ENCODE measurements around the gene LIN54. TPM values are rescaled to one million over a fixed set of nuclear protein-coding genes. Genes with fewer than 3 reads are reported as not detected.
"Not testable (repeated sequence)": the region's sequence is repeated elsewhere in the genome, so short reads cannot be mapped to it uniquely, and the experiment has no call there.

The LIN54 gene
- total RNA-seq: 10 to 100 TPM in 1 of 2 donors, 1 to 10 TPM in 1; 9.7 to 13.9 TPM

- peak within 1 kb of the TSS; percentile 62 to 77 for H3K4me3 ChIP-seq
- under 1% methylated on average over 45 of the region's 54 CpGs for WGBS
- H3K9me3 ChIP-seq: no peaks in the 10 kb centered on the region
- no peaks in the 10 kb centered on the region for H3K4me1 ChIP-seq (replicated peaks)
- H3K36me3 ChIP-seq: no peaks in the 10 kb centered on the region
- intact Hi-C loops (cut with DNase I): loop anchor here (5.0 kb wide), 3 partner anchors 108 to 447 kb away; partner anchors contain the start of genes HELQ, MRPS18C and THAP9
- H3K27me3 ChIP-seq (replicated peaks; ENCODE audit: insufficient read depth): no peaks in the 10 kb centered on the region
- peak; percentile 69 for DNase-seq (ENCODE audit: low spot score)
- TF ChIP-seq POLR2AphosphoS5 (IDR thresholded peaks at IDR 0.05) (no peak), POLR2A (IDR thresholded peaks at IDR 0.05) (peak; percentile 21)
- TF ChIP-seq, protein P1, sequence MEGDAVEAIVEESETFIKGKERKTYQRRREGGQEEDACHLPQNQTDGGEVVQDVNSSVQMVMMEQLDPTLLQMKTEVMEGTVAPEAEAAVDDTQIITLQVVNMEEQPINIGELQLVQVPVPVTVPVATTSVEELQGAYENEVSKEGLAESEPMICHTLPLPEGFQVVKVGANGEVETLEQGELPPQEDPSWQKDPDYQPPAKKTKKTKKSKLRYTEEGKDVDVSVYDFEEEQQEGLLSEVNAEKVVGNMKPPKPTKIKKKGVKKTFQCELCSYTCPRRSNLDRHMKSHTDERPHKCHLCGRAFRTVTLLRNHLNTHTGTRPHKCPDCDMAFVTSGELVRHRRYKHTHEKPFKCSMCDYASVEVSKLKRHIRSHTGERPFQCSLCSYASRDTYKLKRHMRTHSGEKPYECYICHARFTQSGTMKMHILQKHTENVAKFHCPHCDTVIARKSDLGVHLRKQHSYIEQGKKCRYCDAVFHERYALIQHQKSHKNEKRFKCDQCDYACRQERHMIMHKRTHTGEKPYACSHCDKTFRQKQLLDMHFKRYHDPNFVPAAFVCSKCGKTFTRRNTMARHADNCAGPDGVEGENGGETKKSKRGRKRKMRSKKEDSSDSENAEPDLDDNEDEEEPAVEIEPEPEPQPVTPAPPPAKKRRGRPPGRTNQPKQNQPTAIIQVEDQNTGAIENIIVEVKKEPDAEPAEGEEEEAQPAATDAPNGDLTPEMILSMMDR (IDR thresholded peaks at IDR 0.05): no peak
- peak within 1 kb of the TSS; percentile 83 to 86 for H3K27ac ChIP-seq
These were observed at the start of gene LIN54 for GRCh38 chr4:83010522-83011318. Gene LIN54 (minus strand): TSS chr4:83010823. CDS start chr4:82984844, 25,979 bp downstream.

GRCh38 chr4:83054928-83055327 lies 44.3 kb upstream of the LIN54 start:
- no peak overlapping the region for H3K4me3 ChIP-seq
- H3K27ac ChIP-seq: no peak overlapping the region
- TF ChIP-seq, protein P1 (IDR thresholded peaks at IDR 0.05): peak in 2 of 4 experiments; percentile 24 to 38
- TF ChIP-seq POLR2A (IDR thresholded peaks at IDR 0.05) (no peak), POLR2AphosphoS5 (IDR thresholded peaks at IDR 0.05) (no peak)
- H3K4me1 ChIP-seq (replicated peaks): no peaks in the 10 kb centered on the region
- H3K9me3 ChIP-seq: no peaks in the 10 kb centered on the region
- no peak for DNase-seq (ENCODE audit: low spot score)
- H3K36me3 ChIP-seq: peaks cover 0 to 4% of the 10 kb centered on the region in 2 donors
- H3K27me3 ChIP-seq (replicated peaks; ENCODE audit: insufficient read depth): no peaks in the 10 kb centered on the region
- intact Hi-C loops (cut with DNase I): no loop called here

DNA sequence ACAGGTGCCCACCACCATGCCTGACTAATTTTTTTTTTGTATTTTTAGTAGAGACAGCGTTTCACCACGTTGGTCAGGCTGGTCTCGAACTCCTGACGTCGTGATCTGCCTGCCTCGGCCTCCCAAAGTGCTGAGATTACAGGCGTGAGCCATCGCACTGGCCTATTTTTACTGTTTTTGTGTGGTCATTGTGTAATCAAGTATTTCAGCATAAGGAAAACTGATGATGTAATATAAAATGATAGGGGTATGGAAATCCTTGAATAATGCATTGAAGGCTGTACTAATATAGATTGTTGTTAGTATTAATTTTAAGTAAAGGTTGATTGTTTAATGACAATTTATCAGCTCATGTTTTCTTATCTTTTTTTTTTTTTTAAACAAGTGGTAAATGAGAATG lies 38.2 kb upstream of the LIN54 start:
- DNase-seq (ENCODE audit: low spot score); H3K27me3 ChIP-seq (replicated peaks; ENCODE audit: insufficient read depth); H3K9me3 ChIP-seq; intact Hi-C loops (cut with DNase I); H3K27ac ChIP-seq; H3K4me3 ChIP-seq; H3K4me1 ChIP-seq (replicated peaks); H3K36me3 ChIP-seq: not testable (repeated sequence)
- WGBS: 87% methylated on average over 8 of the region's 8 CpGs

GRCh38 chr4:83046693-83047473 lies 36.3 kb upstream of the LIN54 start:
- intact Hi-C loops (cut with DNase I): no loop called here
- H3K36me3 ChIP-seq: no peaks in the 10 kb centered on the region
- 83% methylated on average over 8 of the region's 8 CpGs for WGBS
- H3K27me3 ChIP-seq (replicated peaks; ENCODE audit: insufficient read depth): no peaks in the 10 kb centered on the region
- no peaks in the 10 kb centered on the region for H3K9me3 ChIP-seq
- H3K4me1 ChIP-seq (replicated peaks): no peaks in the 10 kb centered on the region
- H3K27ac ChIP-seq: no peak overlapping the region
- no peak overlapping the region for H3K4me3 ChIP-seq
- no peak for DNase-seq (ENCODE audit: low spot score)
- TF ChIP-seq POLR2A (IDR thresholded peaks at IDR 0.05) (no peak), POLR2AphosphoS5 (IDR thresholded peaks at IDR 0.05) (no peak)
- TF ChIP-seq, protein P1 (IDR thresholded peaks at IDR 0.05): no peak

DNA sequence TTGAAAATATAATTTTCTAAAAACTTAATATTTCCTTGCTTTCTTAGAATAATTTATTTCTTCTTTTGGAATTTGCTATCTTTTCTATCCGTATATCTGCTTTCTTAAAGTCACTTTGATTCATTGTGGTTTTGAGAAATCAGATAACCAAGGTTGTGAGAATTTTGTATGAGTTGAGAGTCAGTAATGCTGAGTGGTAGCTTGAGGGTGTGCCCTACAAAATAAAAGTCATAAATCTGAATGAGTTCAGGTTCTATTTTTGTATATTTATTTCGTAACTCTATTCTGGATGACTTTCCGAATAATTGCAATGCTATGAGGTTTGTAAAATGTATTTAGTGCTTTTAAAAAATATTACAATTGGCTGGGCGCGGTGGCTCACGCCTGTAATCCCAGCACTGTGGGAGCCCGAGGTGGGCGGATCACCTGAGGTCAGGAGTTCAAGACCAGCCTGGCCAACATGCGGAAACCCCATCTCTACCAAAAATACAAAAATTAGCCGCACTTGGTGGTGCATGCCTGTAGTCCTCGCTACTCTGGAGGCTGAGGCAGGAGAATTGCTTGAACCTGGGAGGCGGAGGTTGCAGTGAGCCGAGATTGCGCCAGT lies 33.3 kb upstream of the LIN54 start:
- no peak for TF ChIP-seq POLR2AphosphoS5 (IDR thresholded peaks at IDR 0.05)
- no peak for TF ChIP-seq POLR2A (IDR thresholded peaks at IDR 0.05)
- TF ChIP-seq, protein P1 (IDR thresholded peaks at IDR 0.05): no peak
- intact Hi-C loops (cut with DNase I): no loop called here
- H3K27me3 ChIP-seq (replicated peaks; ENCODE audit: insufficient read depth): no peaks in the 10 kb centered on the region
- no peak for DNase-seq (ENCODE audit: low spot score)
- no peaks in the 10 kb centered on the region for H3K36me3 ChIP-seq
- H3K27ac ChIP-seq: no peak overlapping the region
- WGBS: 89% methylated on average over 14 of the region's 14 CpGs
- no peaks in the 10 kb centered on the region for H3K4me1 ChIP-seq (replicated peaks)
- H3K9me3 ChIP-seq: no peaks in the 10 kb centered on the region
- no peak overlapping the region for H3K4me3 ChIP-seq

GRCh38 chr4:83043157-83043556 lies 32.5 kb upstream of the LIN54 start:
- H3K36me3 ChIP-seq; DNase-seq (ENCODE audit: low spot score); H3K27ac ChIP-seq; H3K4me3 ChIP-seq; H3K27me3 ChIP-seq (replicated peaks; ENCODE audit: insufficient read depth); intact Hi-C loops (cut with DNase I); H3K9me3 ChIP-seq; H3K4me1 ChIP-seq (replicated peaks): not testable (repeated sequence)
- WGBS: 97% methylated on average over 2 of the region's 2 CpGs
